HPDE6-E6E7 (cell line): ENCODE measurements around the gene PCGF2.
"Not testable (repeated sequence)": the region's sequence is repeated elsewhere in the genome, so short reads cannot be mapped to it uniquely, and the experiment has no call there.

Experiments used
- DNase-seq: peaks from one replicate; pipeline ENCODE4 v3.0.0; 2011; ENCODE audit warnings: missing footprints; ENCODE audit errors: extremely low spot score

PCGF2 gene

DNA sequence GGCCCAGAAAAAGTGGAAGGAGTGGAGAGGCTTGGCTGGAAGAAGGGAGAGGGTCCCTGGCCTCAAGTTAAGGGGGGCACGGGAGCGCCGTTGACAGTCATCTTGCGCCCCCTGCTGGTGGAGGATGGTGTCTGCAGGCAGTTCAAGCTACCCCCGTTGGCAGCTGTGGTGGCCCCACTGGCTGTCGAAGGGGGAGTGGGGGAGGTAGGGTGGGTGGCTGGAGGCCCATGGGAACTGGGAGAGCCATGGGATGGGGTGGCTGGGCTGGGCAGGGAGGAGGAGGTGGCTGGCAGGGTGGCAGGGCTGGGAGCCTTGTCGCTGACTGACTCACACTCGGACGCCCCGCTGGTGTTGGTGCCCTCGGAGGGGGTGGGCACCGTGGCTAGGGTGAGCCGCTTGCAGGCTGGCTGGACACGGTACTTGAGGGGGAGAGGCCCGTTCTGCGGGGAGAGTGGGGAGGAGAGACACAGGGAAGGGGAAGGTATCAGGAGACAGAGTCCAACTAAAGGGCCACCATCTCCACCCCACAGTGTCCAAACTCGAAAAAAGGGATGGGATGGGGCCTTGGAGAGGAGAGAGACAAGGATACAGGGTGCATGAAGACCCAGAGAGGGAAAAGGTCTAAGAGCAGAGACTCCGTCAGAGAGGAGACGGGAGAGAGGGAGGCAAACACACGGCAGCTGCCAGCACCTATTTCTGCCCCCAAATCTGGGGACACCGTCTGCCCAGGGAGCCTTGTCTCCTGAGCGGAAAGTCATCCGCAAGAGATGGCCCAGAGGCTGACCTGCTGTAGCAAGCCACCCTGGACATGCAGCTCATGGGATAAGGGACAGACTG lies 12.8 kb downstream of the PCGF2 start:
- peak; percentile 65 for DNase-seq

DNA sequence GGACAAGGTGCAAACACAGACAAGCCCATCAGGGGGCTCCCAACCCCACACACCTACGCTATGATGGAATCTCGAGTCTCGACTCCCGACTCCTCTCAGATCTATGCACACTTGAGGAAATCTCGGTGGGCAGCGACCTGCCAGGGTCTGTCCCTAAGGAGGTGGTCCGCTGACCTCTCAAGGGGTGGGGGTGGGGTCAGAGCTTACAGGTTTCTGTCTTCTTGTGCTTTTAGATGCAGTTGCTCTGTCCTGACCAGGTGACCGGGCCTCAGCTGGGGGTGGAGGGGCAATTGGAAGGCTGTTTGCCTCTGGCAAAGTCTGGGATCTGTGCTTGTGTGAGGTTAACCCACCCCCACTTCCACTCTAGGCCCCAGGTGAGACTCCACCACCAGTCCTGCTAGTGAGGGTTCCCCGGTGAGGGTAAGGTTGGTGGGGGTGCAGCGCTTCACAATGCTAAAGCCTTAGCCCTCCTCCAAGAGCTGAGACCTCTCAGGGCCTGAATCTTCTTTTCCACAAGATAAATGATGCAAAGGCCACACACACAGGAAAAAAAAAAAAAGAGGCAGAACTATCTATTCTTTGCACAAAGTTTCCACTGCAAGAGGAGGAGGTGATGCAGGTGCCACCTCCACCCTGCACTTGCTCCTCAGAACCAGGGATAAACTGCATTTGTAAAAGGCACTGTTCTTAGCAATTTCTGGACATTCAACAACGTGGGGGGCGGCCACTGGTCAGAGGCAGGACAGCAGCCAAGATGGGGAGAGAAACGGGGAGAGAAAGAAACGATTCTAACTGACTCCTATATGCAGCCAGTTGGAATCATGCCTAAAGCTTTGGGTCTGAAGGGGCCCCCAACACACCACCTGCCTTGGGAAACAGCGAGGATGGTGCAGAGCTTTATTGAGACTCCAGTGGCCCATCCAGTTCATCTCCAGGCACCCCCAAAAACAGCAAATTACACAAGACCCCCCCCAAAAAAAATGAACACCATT lies 13.9 kb downstream of the PCGF2 start:
- DNase-seq: no peak

DNA sequence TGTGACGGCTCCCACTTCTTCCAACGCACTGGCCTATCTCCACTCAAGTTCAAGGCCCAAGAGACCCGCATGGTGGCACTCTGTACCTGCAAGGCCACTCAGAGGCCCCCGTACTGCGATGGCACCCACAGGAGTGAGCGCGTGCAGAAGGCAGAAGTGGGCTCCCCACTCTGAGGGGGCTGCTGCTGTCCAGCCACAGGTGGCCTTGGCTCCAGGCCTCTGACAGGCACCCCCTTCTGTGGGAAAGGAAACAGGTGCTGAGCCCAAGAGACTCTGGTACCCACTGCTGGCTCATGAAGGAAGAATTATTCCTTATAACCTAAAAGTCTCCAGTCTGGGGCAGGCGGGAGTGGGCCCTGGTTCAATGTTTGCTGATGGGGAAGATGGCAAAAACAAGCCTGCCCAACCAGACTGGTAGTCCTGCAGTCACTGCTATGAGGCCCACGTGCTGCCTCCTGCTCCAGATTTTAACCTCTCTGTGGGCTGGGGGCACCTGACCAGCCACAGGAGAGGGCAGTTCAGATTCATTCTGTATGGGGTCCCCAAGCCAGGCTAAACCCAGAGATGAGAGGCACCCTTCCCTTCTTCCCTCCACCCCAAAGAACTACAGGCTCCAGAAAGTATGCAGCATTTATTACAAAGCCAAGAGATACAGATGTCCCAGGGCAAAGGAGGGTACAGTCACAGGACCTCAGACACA lies 14.7 kb downstream of the PCGF2 start:
- DNase-seq: no peak

DNA sequence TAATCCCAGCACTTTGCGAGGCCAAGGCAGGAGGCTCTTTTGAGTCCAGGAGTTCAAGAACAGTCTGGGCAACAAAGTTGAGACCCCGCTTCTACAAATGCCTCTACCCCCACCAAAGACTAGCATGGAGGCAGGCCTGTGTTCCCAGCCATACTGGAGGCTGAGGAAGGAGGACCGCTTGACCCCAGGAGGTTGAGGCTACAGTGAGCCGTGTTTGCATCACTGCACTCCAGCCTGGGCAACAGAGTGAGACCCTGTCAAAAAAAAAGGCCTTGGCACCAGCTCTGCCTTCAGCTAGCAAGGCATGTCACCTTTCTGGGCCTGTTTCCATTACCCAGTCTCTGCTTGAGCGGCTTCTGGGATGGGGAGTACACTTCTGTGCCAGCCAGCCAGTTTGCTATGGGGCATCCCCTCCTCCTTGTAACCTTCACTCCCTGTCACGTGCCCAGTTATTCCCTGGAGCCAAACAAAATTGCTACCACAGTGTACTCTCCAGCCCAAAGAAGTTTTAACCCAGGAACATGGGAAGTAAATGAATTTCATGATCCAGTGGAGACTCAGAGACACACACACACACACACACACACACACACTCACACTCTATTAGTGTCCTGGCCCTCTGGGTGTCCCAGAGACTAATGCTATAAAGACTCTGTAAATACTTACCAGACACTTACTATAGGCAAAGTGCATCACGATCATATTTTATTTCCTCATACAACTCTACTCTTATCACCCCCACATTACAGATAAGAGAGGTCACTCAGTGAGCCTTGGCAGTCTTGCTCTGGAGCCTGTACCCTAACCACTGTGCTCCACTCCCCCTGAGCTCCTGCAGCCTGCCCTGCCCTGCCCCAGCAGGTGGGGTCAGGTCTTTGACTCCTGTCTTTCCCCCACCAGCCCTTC lies 15.5 kb downstream of the PCGF2 start:
- no peak for DNase-seq

DNA sequence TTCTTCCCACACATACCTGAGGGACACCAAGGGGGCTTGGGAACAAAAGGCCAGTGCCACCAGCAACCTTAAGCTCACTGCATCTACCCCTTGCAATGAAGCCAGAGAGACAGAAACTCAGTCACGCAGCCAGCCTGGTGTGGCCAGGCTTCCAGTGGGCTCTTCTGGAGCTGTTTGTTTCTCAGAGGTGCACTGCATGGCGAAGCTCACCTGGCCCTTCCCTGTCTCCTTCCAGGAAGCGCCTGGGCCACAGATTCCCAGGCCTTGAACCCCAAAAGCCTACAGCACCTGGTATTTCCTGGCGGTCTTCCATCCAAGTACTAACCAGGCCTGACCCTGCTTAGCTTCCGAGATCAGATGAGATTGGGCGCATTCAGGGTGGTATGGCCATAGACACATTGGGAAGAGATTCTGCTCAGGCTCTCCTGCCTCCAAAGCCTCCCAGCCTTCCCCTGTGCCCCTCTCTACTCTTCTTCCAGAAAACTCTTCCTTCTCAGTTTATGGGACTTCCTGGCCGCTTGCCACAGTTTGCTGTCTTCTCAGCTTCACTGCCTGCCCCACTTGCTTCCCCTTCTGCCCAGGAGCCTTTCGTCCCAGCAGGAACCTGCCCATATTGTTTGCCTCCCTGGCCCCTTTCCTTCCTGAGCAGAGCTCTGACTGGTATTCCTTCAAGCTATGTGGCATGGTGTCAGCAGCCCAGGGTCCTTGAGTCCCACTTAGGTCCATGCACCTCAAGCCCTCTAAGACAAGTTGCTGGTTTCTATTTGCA lies 16.4 kb downstream of the PCGF2 start:
- DNase-seq: no peak

DNA sequence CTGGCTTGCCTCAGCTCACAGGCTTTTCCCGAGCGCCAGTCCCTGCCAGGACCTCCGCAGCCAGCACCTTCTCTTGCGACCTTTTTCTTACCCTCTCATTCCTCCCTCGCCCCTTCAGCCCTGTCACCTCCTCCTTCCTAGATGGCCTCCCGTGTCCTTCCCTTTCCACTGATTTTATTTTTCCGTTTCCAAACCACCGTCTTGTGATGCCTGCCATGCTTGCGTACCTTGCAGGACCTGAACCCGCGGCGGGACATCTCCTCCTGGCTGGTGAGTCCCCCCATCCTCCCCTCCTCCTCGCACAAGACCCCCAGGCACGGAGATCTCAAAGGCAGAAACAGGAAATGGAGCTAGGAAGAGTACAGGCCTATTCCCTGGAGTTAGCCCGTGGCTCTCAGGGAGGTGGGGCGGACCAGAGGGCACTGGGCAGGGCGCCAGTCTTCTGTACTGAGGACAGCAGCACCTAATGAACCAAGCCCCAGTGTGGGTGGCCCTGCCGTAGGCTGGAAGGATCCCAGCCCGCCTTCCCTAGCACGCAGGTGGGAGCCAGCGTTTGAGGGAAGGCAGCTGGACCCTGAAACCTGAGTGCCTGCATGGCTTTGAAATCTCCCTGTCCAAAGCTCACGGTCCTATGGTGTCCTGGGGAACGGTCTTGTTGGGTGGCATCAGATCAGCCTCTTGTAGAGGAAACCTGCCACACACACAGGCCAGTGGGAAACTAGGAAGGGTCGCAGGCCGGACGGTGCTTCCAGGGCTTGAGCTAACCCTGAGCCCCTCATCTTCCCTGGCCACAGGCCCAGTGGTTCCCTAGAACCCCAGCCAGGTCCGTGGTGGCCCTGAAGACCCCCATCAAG lies 17.4 kb downstream of the PCGF2 start:
- DNase-seq: no peak

DNA sequence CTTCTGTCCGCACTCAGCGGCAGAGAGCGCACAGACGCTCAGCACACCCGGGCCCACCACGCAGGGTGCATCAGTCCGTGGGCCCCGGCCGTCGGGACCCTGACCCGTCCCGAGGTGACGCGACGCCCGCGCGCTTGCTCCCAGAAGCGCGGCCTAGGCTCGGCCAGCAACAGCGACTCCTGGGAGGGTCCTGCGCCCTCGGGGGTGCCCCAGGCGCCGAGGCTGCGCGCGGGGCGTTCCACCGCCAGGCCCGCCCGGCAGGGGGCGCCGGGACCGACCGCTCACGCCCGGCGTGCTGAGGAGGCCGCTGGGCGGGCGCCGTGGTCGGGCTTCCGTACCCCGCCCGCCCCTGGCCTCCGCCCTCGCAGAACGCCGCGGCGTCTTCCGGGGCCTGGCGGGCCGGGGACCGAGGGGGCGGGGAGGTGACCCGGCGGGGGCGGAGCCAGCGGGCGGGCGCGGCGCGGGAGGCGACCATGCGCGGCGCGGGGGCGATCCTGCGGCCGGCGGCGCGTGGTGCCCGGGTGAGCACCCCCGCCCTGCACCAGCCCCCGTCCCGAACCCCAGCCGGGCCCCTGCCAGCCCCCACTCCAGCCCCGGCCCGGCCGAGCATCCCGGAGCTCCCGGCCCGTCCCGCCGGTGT lies 18.1 kb downstream of the PCGF2 start, which contains the start of gene CISD3:
CISD3 (plus strand) TSS at position 456 of the 640 bp plus-strand sequence; CDS start at position 474, 18 bp downstream.
- peak; percentile 86 for DNase-seq

DNA sequence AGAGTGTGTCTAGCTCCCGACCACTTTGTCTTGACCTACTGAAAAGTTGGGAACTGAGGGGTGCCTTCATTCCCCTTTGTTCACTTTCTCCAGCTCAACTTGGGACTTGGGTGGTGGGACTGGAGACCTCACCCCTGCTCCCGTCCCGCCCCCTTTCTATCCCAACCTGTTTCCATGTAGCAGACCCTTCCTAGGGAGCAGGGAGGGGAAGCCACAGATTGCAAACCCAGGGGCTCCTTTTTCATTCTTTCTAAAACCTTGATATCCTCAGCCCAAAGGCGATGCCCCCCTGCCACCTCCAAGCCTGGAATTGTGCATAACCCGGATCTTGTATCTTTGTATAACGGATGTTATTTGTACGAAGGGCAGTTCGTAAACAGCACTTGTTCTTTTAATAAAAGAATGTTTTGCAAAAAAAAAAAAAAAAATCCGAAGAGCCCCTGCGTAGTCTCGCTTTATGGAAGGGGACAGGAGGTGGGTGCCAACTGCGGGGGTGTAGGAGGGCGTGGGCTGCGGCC lies 18.7 kb downstream of the PCGF2 start:
- no peak for DNase-seq

DNA sequence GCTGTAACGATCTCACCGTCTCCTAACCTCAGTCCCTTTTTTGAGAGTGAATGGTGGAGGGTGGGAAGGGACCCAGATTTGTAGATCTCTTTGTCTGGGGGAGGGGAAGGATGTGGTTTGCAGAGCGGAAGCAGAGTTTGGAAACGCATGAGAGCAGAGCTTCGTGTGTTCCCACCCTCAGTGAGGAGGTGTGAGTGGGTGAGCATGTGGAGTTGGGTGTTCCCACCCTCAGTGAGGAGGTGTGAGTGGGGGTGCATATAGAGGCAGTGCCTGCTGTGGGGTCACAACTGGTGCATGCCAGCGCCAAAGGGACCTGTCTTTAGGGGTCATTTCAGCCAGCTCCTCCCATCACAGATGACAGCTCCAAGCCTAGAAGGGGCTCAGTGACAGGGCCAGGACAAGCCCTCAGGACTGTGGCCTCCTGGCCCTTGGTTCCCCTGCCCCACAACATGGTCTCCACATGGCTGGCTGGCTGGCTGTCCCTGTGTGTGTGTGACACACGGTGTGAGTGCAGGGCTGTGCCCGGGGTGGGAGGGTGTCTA lies 19.8 kb downstream of the PCGF2 start:
- DNase-seq: no peak

DNA sequence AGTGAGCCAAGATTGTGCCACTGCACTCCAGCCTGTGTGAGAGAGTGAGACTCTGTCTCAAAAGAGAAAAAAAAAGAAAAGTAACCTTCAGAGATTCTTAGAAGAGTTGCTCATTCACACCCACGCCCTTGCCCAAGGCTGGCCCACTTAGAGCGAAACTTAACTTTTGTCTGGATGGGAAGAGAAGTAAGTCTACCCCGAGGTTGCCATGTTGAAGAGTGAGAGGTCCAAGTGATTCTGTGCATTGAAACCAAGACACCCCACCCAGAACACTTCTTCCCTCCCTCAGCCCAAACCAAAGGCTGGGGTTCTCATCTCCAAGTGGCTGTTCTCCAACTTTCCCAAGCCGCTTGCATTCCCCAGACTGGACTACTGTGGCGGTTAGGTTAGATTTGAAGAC lies 20.4 kb downstream of the PCGF2 start:
- no peak for DNase-seq

DNA sequence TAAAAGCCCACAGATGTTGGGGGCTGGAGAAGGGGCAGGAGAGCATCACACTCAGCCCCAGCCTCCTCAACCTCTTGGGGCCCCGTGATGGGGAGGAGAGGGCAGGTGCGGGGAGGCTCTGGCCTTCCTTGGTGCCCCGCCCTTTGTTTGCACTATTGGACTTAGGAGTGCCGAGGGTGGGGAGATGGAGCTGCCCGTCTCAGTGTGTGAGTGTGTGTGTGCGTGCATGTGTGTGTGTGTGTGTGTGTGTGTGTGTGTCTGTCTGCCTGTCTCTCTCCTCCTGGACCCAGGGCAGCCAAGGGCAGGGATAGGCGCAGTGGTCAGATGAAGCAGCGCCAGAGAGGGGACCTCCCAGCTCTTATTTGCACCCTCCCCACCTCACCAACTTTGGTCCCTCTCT lies 22.0 kb downstream of the PCGF2 start:
- DNase-seq: not testable (repeated sequence)

DNA sequence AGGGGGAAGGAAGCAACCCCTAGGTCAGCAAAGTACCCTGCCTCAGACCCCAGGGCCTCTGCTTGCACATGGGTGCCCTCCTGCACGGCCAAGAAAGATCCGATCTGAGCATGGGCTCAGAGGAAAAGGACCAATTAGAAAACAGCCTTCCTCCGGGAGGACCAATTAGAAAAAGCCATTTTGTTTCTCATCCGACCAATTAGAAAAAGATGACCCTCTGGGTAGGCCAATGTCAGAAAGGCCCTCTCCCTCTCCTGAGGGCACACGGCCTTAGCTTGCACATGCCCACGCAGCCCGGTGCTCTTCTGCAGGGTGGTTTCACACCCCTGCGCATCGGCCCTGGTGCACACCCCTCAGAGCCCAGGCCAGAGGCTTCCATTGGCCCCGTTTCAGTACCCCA lies 23.1 kb downstream of the PCGF2 start:
- DNase-seq: no peak

DNA sequence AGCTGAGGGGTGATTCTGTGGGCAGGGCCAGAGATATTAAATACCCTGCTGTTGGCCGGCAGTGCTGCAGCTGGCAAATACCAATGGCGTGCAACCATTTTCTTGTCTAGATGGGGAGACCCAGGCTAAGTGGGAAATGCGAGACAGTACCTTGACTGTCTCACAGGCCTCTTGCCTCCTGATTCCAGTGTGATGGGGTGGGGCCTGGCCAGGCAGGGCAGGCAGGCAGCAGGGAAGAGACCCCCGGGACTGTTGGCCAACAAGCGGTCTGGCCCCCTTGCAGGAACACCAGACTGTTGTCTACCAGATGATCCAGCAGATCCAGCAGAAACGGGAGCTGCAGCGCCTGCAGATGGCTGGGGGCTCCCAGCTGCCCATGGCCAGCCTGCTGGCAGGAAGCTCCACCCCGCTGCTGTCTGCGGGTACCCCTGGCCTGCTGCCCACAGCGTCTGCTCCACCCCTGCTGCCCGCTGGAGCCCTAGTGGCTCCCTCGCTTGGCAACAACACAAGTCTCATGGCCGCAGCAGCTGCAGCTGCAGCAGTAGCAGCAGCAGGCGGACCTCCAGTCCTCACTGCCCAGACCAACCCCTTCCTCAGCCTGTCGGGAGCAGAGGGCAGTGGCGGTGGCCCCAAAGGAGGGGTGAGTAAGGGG lies 23.7 kb downstream of the PCGF2 start:
- no peak for DNase-seq

DNA sequence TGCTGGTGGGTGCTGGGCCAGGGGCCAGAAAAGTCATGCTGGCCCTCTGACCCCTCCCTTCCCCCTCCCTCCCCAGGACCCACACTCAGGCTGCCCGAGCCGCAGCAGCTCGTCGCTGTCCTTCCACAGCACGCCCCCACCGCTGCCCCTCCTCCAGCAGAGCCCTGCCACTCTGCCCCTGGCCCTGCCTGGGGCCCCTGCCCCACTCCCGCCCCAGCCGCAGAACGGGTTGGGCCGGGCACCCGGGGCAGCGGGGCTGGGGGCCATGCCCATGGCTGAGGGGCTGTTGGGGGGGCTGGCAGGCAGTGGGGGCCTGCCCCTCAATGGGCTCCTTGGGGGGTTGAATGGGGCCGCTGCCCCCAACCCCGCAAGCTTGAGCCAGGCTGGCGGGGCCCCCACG lies 26.3 kb downstream of the PCGF2 start:
- no peak for DNase-seq

DNA sequence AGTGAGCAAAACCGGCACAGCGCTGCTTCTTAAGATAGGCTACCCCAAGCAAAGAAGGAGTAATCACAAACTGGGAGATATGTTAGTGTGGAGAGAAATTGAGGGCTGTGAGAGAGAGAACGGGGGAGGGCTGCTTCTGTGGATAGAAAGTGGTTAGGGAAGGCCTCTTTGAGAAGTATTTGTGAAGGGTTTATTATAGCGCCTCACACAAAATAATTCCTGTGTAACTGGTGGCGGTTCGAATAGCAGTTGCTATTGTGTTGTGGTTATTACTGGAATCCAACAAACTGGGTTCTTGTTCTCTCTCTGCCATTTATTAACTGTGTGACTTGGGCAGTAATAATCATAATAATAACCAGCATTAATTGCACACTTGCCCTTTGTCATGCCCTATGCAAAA lies 27.2 kb downstream of the PCGF2 start:
- DNase-seq: no peak

DNA sequence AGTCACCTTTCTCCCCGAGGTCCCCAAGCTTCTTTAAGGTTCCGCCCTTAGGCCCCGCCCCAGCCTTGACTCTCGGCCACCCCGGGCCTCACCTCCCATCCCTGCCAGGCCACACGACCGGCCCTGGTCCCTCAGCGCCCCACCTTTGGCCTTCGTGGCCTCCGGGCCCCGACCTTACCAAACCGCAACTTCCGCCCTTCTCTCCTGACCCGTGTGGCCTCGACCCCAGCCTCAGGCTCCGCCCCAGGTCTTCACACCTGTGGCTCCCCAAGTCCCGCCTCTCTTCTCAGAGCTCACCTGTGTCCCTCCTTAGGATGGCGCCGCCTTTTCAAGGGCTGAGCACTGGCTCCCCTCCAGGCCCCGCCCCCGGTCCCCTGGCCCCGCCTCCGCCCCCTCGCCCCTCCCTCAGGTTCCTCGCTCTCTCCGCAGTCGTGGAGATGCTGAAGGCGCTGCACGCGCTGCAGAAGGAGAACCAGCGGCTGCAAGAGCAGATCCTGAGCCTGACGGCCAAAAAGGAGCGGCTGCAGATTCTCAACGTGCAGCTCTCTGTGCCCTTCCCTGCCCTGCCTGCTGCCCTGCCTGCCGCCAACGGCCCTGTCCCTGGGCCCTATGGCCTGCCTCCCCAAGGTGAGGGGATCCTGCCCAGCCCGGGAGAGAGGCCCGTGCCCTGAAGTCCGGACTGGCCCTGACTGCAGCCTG lies 28.0 kb downstream of the PCGF2 start:
- DNase-seq: no peak
